Measurements from ENCODE around the gene FRMPD4.

Gene FRMPD4

GRCh38 chrX:12210196-12210815 is 72.0 kb downstream of the FRMPD4 start:
- DNase-seq (ENCODE audit: low read depth in 1 of 2, low spot score in 1 of 2), result no peak

GRCh38 chrX:12210971-12211370 is 72.7 kb downstream of the FRMPD4 start:
- no peak for DNase-seq (ENCODE audit: low read depth in 1 of 2, low spot score in 1 of 2)

- no peak for DNase-seq (ENCODE audit: low read depth in 1 of 2, low spot score in 1 of 2)
Observed at GRCh38 chrX:12223650-12224049, 85.4 kb downstream of the FRMPD4 start.

- no peak for DNase-seq (ENCODE audit: low read depth in 1 of 2, low spot score in 1 of 2)
Observed at GRCh38 chrX:12225107-12225506, 86.8 kb downstream of the FRMPD4 start.

- DNase-seq (ENCODE audit: low read depth in 1 of 2, low spot score in 1 of 2), result no peak
Observed at GRCh38 chrX:12227412-12228041, 89.3 kb downstream of the FRMPD4 start.

GRCh38 chrX:12228862-12229261 is 90.6 kb downstream of the FRMPD4 start:
- no peak for DNase-seq (ENCODE audit: low read depth in 1 of 2, low spot score in 1 of 2)

GRCh38 chrX:12229986-12230385 is 91.7 kb downstream of the FRMPD4 start:
- DNase-seq (ENCODE audit: low read depth in 1 of 2, low spot score in 1 of 2), result no peak

- no peak for DNase-seq (ENCODE audit: low read depth in 1 of 2, low spot score in 1 of 2)
Observed at GRCh38 chrX:12234534-12235329, 96.5 kb downstream of the FRMPD4 start.

- no peak for DNase-seq (ENCODE audit: low read depth in 1 of 2, low spot score in 1 of 2)
Observed at GRCh38 chrX:12236156-12236555, 97.9 kb downstream of the FRMPD4 start.

- DNase-seq (ENCODE audit: low read depth in 1 of 2, low spot score in 1 of 2), result no peak
Observed at GRCh38 chrX:12237131-12237530, 98.9 kb downstream of the FRMPD4 start.

- DNase-seq (ENCODE audit: low read depth in 1 of 2, low spot score in 1 of 2), result no peak
Observed at GRCh38 chrX:12237771-12238170, 99.5 kb downstream of the FRMPD4 start.

GRCh38 chrX:12239356-12240082 is 101.2 kb downstream of the FRMPD4 start:
- no peak for DNase-seq (ENCODE audit: low read depth in 1 of 2, low spot score in 1 of 2)

GRCh38 chrX:12240491-12240890 is 102.2 kb downstream of the FRMPD4 start:
- no peak for DNase-seq (ENCODE audit: low read depth in 1 of 2, low spot score in 1 of 2)

GRCh38 chrX:12241026-12241425 is 102.8 kb downstream of the FRMPD4 start:
- no peak for DNase-seq (ENCODE audit: low read depth in 1 of 2, low spot score in 1 of 2)

GRCh38 chrX:12245650-12246645 is 107.7 kb downstream of the FRMPD4 start:
- no peak for DNase-seq (ENCODE audit: low read depth in 1 of 2, low spot score in 1 of 2)

GRCh38 chrX:12249997-12250396 is 111.7 kb downstream of the FRMPD4 start:
- no peak for DNase-seq (ENCODE audit: low read depth in 1 of 2, low spot score in 1 of 2)

- DNase-seq (ENCODE audit: low read depth in 1 of 2, low spot score in 1 of 2), result no peak
Observed at GRCh38 chrX:12263211-12263610, 124.9 kb downstream of the FRMPD4 start.

- no peak for DNase-seq (ENCODE audit: low read depth in 1 of 2, low spot score in 1 of 2)
Observed at GRCh38 chrX:12269484-12269883, 131.2 kb downstream of the FRMPD4 start.

- no peak for DNase-seq (ENCODE audit: low read depth in 1 of 2, low spot score in 1 of 2)
Observed at GRCh38 chrX:12278151-12278550, 139.9 kb downstream of the FRMPD4 start.

GRCh38 chrX:12282991-12283390 is 144.7 kb downstream of the FRMPD4 start:
- no peak for DNase-seq (ENCODE audit: low read depth in 1 of 2, low spot score in 1 of 2)

Measured in stimulated activated CD4-positive, alpha-beta T cell treated with anti-CD3 and anti-CD28 coated beads, Interleukin-15, amount 100 ng/mL, for 1 hour (primary cell).